HS-5 (cell line): ENCODE data around the gene SUGCT.
A peak's percentile ranks its signal among the peaks of the same experiment; 100 is the strongest.
"Not testable (repeated sequence)": the region's sequence is repeated elsewhere in the genome, so short reads cannot be mapped to it uniquely, and the experiment has no call there.

Source experiments
- DNase-seq: peaks from one replicate; pipeline ENCODE4 v3.0.0-alpha.2; 2012; ENCODE audit warnings: low read depth

The SUGCT gene

GRCh38 chr7:40405991-40406390 is 271.2 kb downstream of the SUGCT start:
- DNase-seq = no peak

DNA sequence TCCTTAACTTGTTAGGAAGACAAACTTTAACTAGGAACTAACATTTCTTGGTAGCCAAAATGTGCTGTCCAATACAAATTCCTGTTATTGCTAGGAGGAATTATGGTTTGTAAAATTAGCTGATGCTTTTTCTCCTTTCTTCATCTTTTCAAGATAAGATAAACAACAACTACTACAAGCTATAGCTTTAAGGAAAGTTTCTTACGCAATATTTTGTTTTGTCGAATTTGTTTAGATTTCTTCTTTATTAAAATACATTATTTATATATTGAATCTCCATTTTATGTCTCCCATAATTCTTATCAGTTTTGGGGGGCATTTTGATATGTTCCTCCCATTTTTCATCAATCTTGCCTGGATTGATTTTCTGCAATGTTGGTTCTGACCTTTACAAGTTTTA is 277.5 kb downstream of the SUGCT start:
- DNase-seq = no peak

GRCh38 chr7:40414704-40415103 is 279.9 kb downstream of the SUGCT start:
- not testable (repeated sequence) for DNase-seq

DNA sequence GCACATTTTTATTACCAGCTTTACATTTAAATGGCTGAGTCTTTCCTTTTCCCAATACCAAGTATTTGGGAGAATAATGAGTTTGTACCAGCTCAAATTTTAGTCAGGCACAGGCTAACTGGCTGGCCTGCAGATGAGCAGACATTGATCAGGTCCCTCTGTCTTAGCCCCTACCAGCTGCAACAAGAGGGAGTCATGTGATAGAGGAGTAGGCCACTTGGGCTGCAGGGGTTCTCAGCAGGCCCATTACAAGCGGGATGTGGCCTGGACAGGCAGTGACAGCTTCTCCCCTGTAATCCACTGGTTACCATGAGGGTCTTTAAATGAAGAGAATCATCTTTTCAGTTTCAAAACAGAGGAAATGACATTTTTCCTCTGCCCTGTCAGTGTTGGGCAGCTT is 283.6 kb downstream of the SUGCT start:
- DNase-seq = no peak

DNA sequence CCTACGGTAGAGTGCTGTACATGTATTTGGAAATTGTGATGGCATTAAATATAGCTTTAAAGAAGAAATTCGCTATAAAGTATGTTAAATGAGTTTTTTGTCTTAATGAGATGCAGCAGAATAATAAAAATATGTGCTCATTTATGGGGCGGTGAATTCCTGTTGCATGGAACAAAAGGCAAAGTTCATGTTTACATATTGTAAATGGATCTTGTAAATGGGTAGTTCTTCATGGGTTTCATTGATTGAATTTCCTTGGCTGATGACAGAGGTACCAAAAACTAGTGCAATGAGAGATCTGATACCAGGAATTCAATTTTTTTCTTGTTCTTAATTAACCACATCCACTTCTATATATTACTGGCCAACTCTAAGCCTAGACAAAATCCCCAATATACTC is 284.2 kb downstream of the SUGCT start:
- DNase-seq = no peak

DNA sequence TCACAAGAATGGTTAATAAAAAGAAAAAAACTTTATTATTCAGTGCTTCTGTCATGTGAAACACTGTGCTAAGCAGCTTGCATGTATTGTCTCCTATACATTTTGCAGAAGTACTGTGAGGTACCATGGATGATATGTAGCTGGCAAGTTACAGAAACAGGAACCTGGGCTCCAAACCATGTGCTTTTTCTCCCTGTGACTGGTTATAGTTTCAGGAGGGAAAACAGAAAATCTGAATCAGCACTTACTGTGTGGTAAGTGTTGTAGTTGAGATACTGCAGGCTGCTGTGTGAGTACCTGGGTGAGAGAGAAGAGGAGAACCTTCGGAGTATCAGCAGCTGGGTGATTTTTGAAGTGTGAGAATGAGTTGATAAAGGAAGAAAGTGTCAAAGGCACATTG is 285.0 kb downstream of the SUGCT start:
- DNase-seq = no peak

GRCh38 chr7:40421433-40421832 is 286.6 kb downstream of the SUGCT start:
- DNase-seq = no peak

GRCh38 chr7:40425696-40426095 is 290.9 kb downstream of the SUGCT start:
- no peak for DNase-seq

DNA sequence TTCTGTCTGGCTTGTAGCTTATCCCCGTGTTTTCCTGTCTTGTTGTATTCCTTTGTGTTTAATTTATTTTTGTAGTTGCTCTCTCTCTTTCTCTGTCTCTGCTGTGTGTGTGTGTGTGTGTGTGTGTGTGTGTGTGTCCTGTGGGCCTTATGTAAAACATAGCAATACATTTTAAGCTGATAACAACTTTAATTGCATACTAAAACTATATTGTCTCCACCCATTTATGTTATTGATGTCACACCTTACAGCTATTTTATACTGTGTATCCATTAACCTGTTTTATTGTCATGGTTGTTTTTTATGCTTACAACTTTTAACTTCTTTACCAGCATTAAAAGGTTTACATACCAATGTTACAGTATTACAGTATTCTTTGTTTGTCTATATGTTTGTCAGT is 293.6 kb downstream of the SUGCT start:
- no peak for DNase-seq

DNA sequence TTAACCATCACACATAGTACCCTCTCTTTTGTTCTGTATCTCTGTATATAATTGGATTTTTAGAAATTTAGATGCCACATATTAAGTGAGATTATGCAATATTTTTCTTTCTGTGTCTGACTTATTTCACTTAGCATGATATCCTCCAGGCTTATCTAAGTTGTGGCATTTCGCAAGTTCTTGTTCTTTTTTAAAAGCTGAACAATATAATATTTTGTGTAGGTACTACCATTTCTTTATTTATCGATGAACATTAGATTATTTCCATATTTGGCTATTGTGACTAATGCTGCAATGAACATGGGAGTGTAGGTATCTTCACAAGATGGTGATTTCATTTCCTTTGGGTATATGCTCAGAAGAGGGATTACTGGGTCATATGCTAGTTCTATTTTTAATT is 295.0 kb downstream of the SUGCT start:
- DNase-seq = peak; percentile 16

- no peak for DNase-seq
These were observed 297.2 kb downstream of the SUGCT start for GRCh38 chr7:40432046-40432445.

- no peak for DNase-seq
These were observed 301.9 kb downstream of the SUGCT start for GRCh38 chr7:40436710-40437109.

- DNase-seq = peak; percentile 95
These were observed 302.7 kb downstream of the SUGCT start for GRCh38 chr7:40437498-40437897.

GRCh38 chr7:40437936-40438634 is 303.3 kb downstream of the SUGCT start:
- no peak for DNase-seq

- no peak for DNase-seq
These were observed 304.9 kb downstream of the SUGCT start for GRCh38 chr7:40439686-40440085.

DNA sequence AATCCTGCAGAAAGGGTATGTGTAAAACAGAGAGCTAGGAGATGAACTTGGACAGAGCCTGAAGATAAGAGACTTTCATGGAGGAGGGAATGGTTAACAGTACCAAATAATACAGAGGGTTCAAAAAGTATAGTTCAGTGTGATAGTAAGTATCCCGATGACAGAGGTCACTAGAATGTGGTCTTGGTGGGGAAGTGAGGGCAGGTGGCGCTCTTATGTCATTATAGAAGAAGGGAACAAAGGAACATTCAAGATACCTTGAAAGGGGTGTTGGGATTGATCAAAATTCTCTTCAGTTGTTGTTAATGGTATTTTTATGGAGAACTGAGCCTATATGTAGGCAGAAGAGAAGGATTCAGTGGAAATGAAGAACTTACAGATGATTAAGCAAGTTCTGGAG is 312.5 kb downstream of the SUGCT start:
- no peak for DNase-seq

- DNase-seq = no peak
These were observed 320.7 kb downstream of the SUGCT start for GRCh38 chr7:40455485-40455884.

DNA sequence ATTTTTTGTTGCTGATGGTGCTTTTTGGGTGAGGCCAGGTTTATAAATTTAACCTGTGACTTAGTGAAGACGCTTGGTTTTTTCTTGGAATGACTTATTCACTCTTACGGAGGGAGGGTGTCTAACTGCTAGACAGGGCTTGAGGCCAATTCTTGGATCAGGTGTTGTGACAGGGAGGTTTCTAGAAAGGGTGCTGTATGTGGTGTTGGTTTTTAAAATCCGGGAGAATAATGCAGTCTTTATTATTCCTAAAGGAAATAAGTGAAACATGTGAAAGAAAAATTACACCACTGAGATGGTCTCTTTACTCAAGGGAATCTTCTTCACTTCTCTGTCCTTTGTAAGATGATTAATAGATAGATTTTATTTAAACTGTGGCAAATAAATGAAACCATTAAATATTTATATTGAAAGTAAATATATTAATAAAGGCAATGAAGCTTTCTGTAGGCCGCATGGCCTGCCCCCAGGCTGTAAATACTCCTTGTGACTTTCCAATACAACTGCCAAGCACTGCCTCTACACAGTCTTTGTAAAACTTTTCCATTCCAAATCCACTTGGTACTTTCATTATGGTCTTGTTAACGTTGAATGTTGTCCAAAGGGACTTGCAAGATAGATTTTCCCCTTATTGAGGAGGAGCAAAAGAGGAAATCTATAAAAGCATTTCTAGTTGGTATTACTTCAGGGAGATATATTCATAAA is 323.1 kb downstream of the SUGCT start:
- no peak for DNase-seq

GRCh38 chr7:40463446-40463845 is 328.6 kb downstream of the SUGCT start:
- DNase-seq = no peak

- DNase-seq = peak; percentile 69
These were observed 334.4 kb downstream of the SUGCT start for GRCh38 chr7:40468891-40469864.

GRCh38 chr7:40470091-40470592 is 335.3 kb downstream of the SUGCT start:
- DNase-seq = no peak

DNA sequence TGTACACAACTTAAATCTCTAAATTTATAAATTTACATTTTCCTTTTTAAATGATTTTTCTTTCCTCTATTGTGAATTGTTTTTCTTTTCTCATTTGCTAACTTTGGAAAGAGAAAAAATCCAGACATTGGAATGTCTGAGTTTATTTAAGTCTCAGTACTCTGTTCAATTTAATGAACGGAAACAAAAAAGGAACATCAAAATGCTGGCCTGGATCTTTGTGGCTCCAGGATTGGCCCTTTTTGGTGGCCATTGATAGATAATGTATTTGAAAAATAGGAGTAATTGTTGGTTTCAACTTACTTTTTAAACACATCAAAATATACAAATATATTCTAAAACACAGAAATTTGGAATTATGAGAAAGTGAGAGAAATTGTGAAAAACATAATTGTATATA is 336.0 kb downstream of the SUGCT start:
- DNase-seq = no peak
